SK-N-SH treated with all-trans-retinoic acid at 6 μM for 48 hours (cell line): ENCODE data around the gene ARVCF.

Experiments used
- ATAC-seq: fragments of 200-7000 bp; cut with Tn5 transposase; 3 replicates; pipeline ENCODE4 v1.9.1; 2020; ENCODE audit warnings: mild to moderate bottlenecking, moderate library complexity
- ARNTL ChIP-seq: fragments of 450-650 bp; formaldehyde crosslinking; IDR thresholded peaks from 2 replicates; pipeline ENCODE4 v1.5.0; 2020; ENCODE audit warnings: low read depth, mild to moderate bottlenecking, moderate library complexity, borderline replicate concordance
- BACH2 ChIP-seq: fragments of 250-450 bp; sonication (Bioruptor Pico); IDR thresholded peaks from 2 replicates; pipeline ENCODE4 v1.9.0; 2021; ENCODE audit warnings: mild to moderate bottlenecking, borderline replicate concordance
- CREB5 ChIP-seq: fragments of 250-450 bp; sonication (Bioruptor Pico); IDR thresholded peaks from 2 replicates; pipeline ENCODE4 v1.5.1; 2020; ENCODE audit warnings: low read depth, mild to moderate bottlenecking, moderate library complexity
- CSDC2 ChIP-seq: fragments of 250-450 bp; sonication (Bioruptor Pico); IDR thresholded peaks from 2 replicates; pipeline ENCODE4 v1.5.0; 2020; ENCODE audit warnings: mild to moderate bottlenecking, moderate library complexity
- CSRNP3 ChIP-seq: fragments of 250-450 bp; sonication (Bioruptor Pico); IDR thresholded peaks from 2 replicates; pipeline ENCODE4 v1.5.1; 2021; ENCODE audit warnings: mild to moderate bottlenecking, moderate library complexity
- ESRRG ChIP-seq: fragments of 250-450 bp; sonication (Bioruptor Pico); IDR thresholded peaks from 2 replicates; pipeline ENCODE4 v1.6.1; 2021; ENCODE audit warnings: mild to moderate bottlenecking
- GLIS3 ChIP-seq: fragments of 250-450 bp; sonication (Bioruptor Pico); IDR thresholded peaks from 2 replicates; pipeline ENCODE4 v1.5.0; 2020; ENCODE audit warnings: mild to moderate bottlenecking, moderate library complexity
- ISL1 ChIP-seq: fragments of 250-450 bp; sonication (Bioruptor Pico); IDR thresholded peaks from 2 replicates; pipeline ENCODE4 v2.1.2; 2022; ENCODE audit warnings: mild to moderate bottlenecking, moderate library complexity
- OSR1 ChIP-seq: fragments of 250-450 bp; sonication (Bioruptor Pico); IDR thresholded peaks from 2 replicates; pipeline ENCODE4 v1.8.0; 2022; ENCODE audit warnings: moderate library complexity, mild to moderate bottlenecking, inconsistent platforms
- PATZ1 ChIP-seq: fragments of 250-450 bp; sonication (Bioruptor Pico); IDR thresholded peaks from 2 replicates; pipeline ENCODE4 v1.8.0; 2020; ENCODE audit warnings: mild to moderate bottlenecking, moderate library complexity, borderline replicate concordance
- POU6F1 ChIP-seq: fragments of 250-450 bp; sonication (Bioruptor Pico); IDR thresholded peaks from 2 replicates; pipeline ENCODE4 v1.8.0; 2021; ENCODE audit warnings: low read depth, mild to moderate bottlenecking, moderate library complexity, borderline replicate concordance
- PPARA ChIP-seq: fragments of 250-450 bp; sonication (Bioruptor Pico); IDR thresholded peaks from 2 replicates; pipeline ENCODE4 v1.5.0; 2020; ENCODE audit warnings: mild to moderate bottlenecking, borderline replicate concordance
- RARB ChIP-seq: fragments of 250-450 bp; sonication (Bioruptor Pico); IDR thresholded peaks from 2 replicates; pipeline ENCODE4 v1.8.0; 2021; ENCODE audit warnings: mild to moderate bottlenecking, moderate library complexity
- SNAI2 ChIP-seq: fragments of 250-450 bp; sonication (Bioruptor Pico); IDR thresholded peaks from 2 replicates; pipeline ENCODE4 v1.5.0; 2020; ENCODE audit warnings: mild to moderate bottlenecking, moderate library complexity
- TCF4 ChIP-seq: fragments of 250-450 bp; sonication (Bioruptor Pico); IDR thresholded peaks from 2 replicates; pipeline ENCODE4 v1.8.0; 2021; ENCODE audit warnings: mild to moderate bottlenecking, moderate library complexity, borderline replicate concordance
- TOX ChIP-seq: fragments of 250-450 bp; sonication (Bioruptor Pico); IDR thresholded peaks from 2 replicates; pipeline ENCODE4 v1.8.0; 2021; ENCODE audit warnings: mild to moderate bottlenecking, moderate library complexity, borderline replicate concordance
- TSHZ2 ChIP-seq: fragments of 250-450 bp; sonication (Bioruptor Pico); IDR thresholded peaks from 2 replicates; pipeline ENCODE4 v1.5.0; 2020; ENCODE audit warnings: mild to moderate bottlenecking, moderate library complexity
- ZFP3 ChIP-seq: fragments of 250-450 bp; sonication (Bioruptor Pico); IDR thresholded peaks from 2 replicates; pipeline ENCODE4 v1.5.0; 2020; ENCODE audit warnings: mild to moderate bottlenecking, moderate library complexity
- ZFP30 ChIP-seq: fragments of 450-650 bp; formaldehyde crosslinking; IDR thresholded peaks from 2 replicates; pipeline ENCODE4 v1.5.0; 2022; ENCODE audit warnings: mild to moderate bottlenecking, moderate library complexity
- ZNF565 ChIP-seq: fragments of 450-650 bp; formaldehyde crosslinking; conservative IDR thresholded peaks from 2 replicates; pipeline ENCODE4 v1.5.0; 2020; ENCODE audit warnings: low read depth, mild to moderate bottlenecking, moderate library complexity
- ZNF70 ChIP-seq: fragments of 450-650 bp; formaldehyde crosslinking; IDR thresholded peaks from 2 replicates; pipeline ENCODE4 v1.5.0; 2020; ENCODE audit warnings: mild to moderate bottlenecking, moderate library complexity

ARVCF gene

GRCh38 chr22:20004464-20004863, 12.2 kb downstream of the ARVCF start:
- no peak for TF ChIP-seq ESRRG
- no peak for TF ChIP-seq SNAI2 (CRISPR knock-in tag)
- no peak for TF ChIP-seq TCF4 (CRISPR knock-in tag)
- TF ChIP-seq CSRNP3 (CRISPR knock-in tag), result no peak
- no peak for TF ChIP-seq RARB (CRISPR knock-in tag)
- no peak for TF ChIP-seq TOX (CRISPR knock-in tag)
- TF ChIP-seq PATZ1, result no peak
- no peak for TF ChIP-seq ZNF565 (CRISPR knock-in tag)
- TF ChIP-seq ZFP30 (CRISPR knock-in tag), result no peak
- TF ChIP-seq ARNTL (CRISPR knock-in tag), result no peak
- TF ChIP-seq ISL1 (CRISPR knock-in tag), result no peak
- no peak for TF ChIP-seq PPARA (CRISPR knock-in tag)
- no peak for TF ChIP-seq ZFP3 (CRISPR knock-in tag)
- no peak for TF ChIP-seq POU6F1
- TF ChIP-seq CREB5 (CRISPR knock-in tag), result no peak
- TF ChIP-seq TSHZ2 (CRISPR knock-in tag), result no peak
- no peak for TF ChIP-seq BACH2 (CRISPR knock-in tag)
- no peak for TF ChIP-seq ZNF70
- no peak for ATAC-seq

GRCh38 chr22:20003304-20003703, 13.3 kb downstream of the ARVCF start:
- TF ChIP-seq POU6F1, result no peak
- TF ChIP-seq TOX (CRISPR knock-in tag), result no peak
- TF ChIP-seq OSR1 (CRISPR knock-in tag), result no peak
- no peak for TF ChIP-seq ZNF70
- no peak for TF ChIP-seq CSRNP3 (CRISPR knock-in tag)
- no peak for TF ChIP-seq GLIS3 (CRISPR knock-in tag)
- no peak for TF ChIP-seq BACH2 (CRISPR knock-in tag)
- no peak for TF ChIP-seq PATZ1
- TF ChIP-seq ZNF565 (CRISPR knock-in tag), result no peak
- no peak for TF ChIP-seq CSDC2 (CRISPR knock-in tag)
- no peak for TF ChIP-seq ARNTL (CRISPR knock-in tag)
- ATAC-seq, result no peak
